Psoas muscle (tissue), 8 donors: Measurements from ENCODE around the gene ITM2C. TPM values are rescaled to one million over a fixed set of nuclear protein-coding genes. Genes with fewer than 3 reads are reported as not detected.

Experiments used
- ATAC-seq, 4 donors: fragments of 200-7000 bp; cut with Tn5 transposase; one replicate each; pipeline ENCODE4 v1.9.1; 2020; ENCODE audit warnings: moderate library complexity in 3 of 4, mild to moderate bottlenecking in 2 of 4
- DNase-seq, 2 donors: peaks; one replicate each; pipeline ENCODE4 v3.0.0-alpha.2; 2020
- H3K27ac ChIP-seq: fragments of 200-600 bp; one replicate; pipeline ENCODE4 v1.8.0; 2022
- H3K27me3 ChIP-seq, 3 donors: fragments of 200-600 bp in 1 of 3; one replicate each; pipeline versions ENCODE4 v1.6.1 to v1.8.0; 2013 to 2022; ENCODE audit warnings: low read length in 2 of 3, mild to moderate bottlenecking in 2 of 3, moderate library complexity in 1 of 3; ENCODE audit not compliant: insufficient read depth in 3 of 3
- H3K36me3 ChIP-seq, 2 donors: fragments of 200-600 bp in 1 of 2; one replicate each; pipeline versions ENCODE4 v1.6.1 to v1.8.0; 2013 to 2022; ENCODE audit warnings: low read depth in 1 of 2, mild to moderate bottlenecking in 1 of 2, moderate library complexity in 1 of 2; ENCODE audit not compliant: insufficient read depth in 1 of 2
- H3K4me1 ChIP-seq: fragments of 200-600 bp; one replicate; pipeline ENCODE4 v1.8.0; 2022
- H3K4me3 ChIP-seq: fragments of 200-600 bp; one replicate; pipeline ENCODE4 v1.8.0; 2022; ENCODE audit warnings: mild to moderate bottlenecking
- H3K9me3 ChIP-seq: fragments of 200-600 bp; one replicate; pipeline ENCODE4 v1.8.0; 2022
- WGBS, 3 donors: extraction: QIAGEN DNeasy Blood & Tissue Kit; methylation state at CpG; one replicate each; pipeline versions ENCODE4 v1.1.6 to v1.1.7; 2013; 5-methylcytosine and 5-hydroxymethylcytosine counted together
- intact Hi-C, 2 donors: fragments of 100-400 bp; cut with DNase I; formaldehyde crosslinking; loops; one replicate each; pipeline versions ENCODE4 v1.11.0 to v1.14.2; 2022
- polyA plus RNA-seq, 3 donors: library from polyadenylated mRNA; stranded (reverse); fragments of 200-250 nt; gene quantifications; one replicate each; pipeline ENCODE4 v1.2.3, GENCODE V29; 2013
- total RNA-seq, 4 donors: library from RNA; stranded (reverse); fragmentation: NEBNext Ultra II Directional in 2 of 4; extraction: Animal tissue kit (Norgen Biotek cat#: 25700) in 2 of 4; gene quantifications; one replicate each; pipeline versions ENCODE4 v1.2.1 to v1.2.4, GENCODE V29; 2021 to 2023
- TF ChIP-seq, protein P1 (sequence below): fragments of 200-600 bp; IDR thresholded peaks from one replicate; pipeline ENCODE4 v1.8.0; 2022; ENCODE audit warnings: antibody characterized with exemption
- donor health status: healthy with polysubstance abuse.
- donor health status: DM: no; HTN: no; CAD: no; lungs with moderate emphysema.
- donor health status: Bipolar disorder and iron deficiency.
- donor health status: healthy.
- donor health status: DM: yes; HTN: yes; CAD: no.
- donor health status: DM: no; HTN: no; CAD: no.
- donor health status: DM: no; HTN: no; CAD: no.
- donor health status: DM: yes; HTN: yes; CAD: no.

The ITM2C gene
- total and polyA plus RNA-seq, 7 donors = 9.0 to 20.3 (median 11.5) TPM

DNA sequence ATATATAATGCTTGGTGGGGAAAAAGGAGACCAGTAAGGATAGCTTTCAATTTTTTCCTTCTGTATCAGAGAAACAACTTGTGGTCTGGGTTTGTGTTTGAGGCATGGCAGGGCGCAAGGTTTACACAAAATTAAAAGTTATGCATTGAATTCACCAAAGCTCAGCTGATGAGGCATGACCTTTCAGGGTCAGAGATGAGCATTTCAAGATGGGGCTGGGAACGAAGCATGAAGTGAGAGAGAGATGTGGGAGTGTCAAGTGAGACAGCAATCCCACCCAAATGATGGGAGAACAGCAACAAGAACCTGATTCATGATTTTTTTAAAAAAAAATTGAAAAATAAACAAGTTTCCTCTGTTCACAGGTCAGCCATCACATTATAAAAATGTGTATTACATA, 55.4 kb downstream of the ITM2C start:
- no peaks in the 10 kb centered on the region for H3K36me3 ChIP-seq
- no peaks in the 10 kb centered on the region for H3K4me1 ChIP-seq
- H3K27me3 ChIP-seq = peaks cover 0 to 2% (median 2%) of the 10 kb centered on the region in 3 donors
- TF ChIP-seq, protein P1, sequence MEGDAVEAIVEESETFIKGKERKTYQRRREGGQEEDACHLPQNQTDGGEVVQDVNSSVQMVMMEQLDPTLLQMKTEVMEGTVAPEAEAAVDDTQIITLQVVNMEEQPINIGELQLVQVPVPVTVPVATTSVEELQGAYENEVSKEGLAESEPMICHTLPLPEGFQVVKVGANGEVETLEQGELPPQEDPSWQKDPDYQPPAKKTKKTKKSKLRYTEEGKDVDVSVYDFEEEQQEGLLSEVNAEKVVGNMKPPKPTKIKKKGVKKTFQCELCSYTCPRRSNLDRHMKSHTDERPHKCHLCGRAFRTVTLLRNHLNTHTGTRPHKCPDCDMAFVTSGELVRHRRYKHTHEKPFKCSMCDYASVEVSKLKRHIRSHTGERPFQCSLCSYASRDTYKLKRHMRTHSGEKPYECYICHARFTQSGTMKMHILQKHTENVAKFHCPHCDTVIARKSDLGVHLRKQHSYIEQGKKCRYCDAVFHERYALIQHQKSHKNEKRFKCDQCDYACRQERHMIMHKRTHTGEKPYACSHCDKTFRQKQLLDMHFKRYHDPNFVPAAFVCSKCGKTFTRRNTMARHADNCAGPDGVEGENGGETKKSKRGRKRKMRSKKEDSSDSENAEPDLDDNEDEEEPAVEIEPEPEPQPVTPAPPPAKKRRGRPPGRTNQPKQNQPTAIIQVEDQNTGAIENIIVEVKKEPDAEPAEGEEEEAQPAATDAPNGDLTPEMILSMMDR = no peak
- no peaks in the 10 kb centered on the region for H3K9me3 ChIP-seq
- no peak overlapping the region for H3K27ac ChIP-seq
- WGBS, 3 donors = 59 to 65% (median 63%) methylated on average over 2 of the region's 2 CpGs
- ATAC-seq = no peak
- DNase-seq = no peak
- no peak overlapping the region for H3K4me3 ChIP-seq
- intact Hi-C loops = no loop called here

GRCh38 chr2:230921806-230922595, 57.3 kb downstream of the ITM2C start:
- DNase-seq = no peak
- no peak overlapping the region for H3K27ac ChIP-seq
- H3K4me3 ChIP-seq = no peak overlapping the region
- ATAC-seq = no peak
- H3K9me3 ChIP-seq = no peaks in the 10 kb centered on the region
- no peaks in the 10 kb centered on the region for H3K36me3 ChIP-seq
- 71 to 74% (median 73%) methylated on average over 11 of the region's 11 CpGs for WGBS, 3 donors
- peaks cover 0 to 2% (median 1%) of the 10 kb centered on the region in 3 donors for H3K27me3 ChIP-seq
- intact Hi-C loops = no loop called here
- TF ChIP-seq, protein P1 = no peak
- H3K4me1 ChIP-seq = no peaks in the 10 kb centered on the region

DNA sequence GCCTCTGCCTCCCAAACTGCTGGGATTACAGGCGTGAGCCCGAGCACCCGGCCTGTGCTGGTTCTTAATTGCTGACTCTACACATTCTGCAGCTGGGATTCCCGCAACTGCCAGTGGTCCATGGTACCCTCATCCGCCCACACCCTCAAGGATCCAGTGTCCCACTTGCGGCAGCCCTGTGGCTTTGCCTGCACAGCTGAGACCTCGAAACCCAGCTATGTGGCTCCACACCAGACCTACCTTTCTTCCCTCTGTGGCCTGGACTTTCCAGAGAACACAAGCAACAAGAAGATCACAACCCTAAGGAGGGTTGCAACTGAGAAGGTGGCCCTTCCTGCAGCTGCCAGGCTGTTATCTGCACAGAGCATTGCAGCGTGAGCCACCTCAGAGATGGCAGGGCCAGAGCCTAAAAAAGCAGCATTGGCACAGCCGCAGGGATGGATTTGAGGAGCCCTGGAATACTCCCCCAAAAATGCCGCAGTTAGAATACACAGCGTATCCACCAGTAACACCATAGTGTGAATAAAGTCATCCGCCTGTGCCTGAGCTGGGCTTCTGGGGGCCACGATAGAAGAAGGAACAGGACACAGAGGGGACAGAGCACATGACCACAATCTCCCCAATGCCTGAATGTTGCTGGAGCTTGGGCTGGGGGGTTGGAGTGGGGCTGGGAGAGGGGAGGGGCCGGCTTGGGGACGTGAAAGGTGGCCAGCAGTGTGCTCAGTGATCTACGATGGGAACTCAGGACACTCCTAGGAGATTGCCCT, 58.4 kb downstream of the ITM2C start:
- Histone ChIP-seq H3K27me3 (no peaks in the 10 kb centered on the region), H3K4me1 (no peaks in the 10 kb centered on the region), H3K36me3 (no peaks in the 10 kb centered on the region), H3K9me3 (no peaks in the 10 kb centered on the region), H3K4me3 (no peak overlapping the region), H3K27ac (no peak overlapping the region)
- 83 to 84% (median 84%) methylated on average over 16 of the region's 16 CpGs for WGBS, 3 donors
- no peak for DNase-seq
- intact Hi-C loops = no loop called here
- TF ChIP-seq, protein P1 = no peak
- ATAC-seq = no peak

- DNase-seq (no peak), ATAC-seq (no peak)
- Histone ChIP-seq H3K27ac (no peak overlapping the region), H3K4me3 (no peak overlapping the region), H3K4me1 (no peaks in the 10 kb centered on the region), H3K36me3 (no peaks in the 10 kb centered on the region), H3K27me3 (no peaks in the 10 kb centered on the region), H3K9me3 (no peaks in the 10 kb centered on the region)
- intact Hi-C loops = no loop called here
- TF ChIP-seq, protein P1 = no peak
- 63 to 80% (median 70%) methylated on average over 5 to 6 of the region's 6 CpGs for WGBS, 3 donors
Measured at GRCh38 chr2:230924092-230924469, 59.3 kb downstream of the ITM2C start.
